BE2C (cell line): ENCODE measurements around the gene ME3.
"Not testable (repeated sequence)": the region's sequence is repeated elsewhere in the genome, so short reads cannot be mapped to it uniquely, and the experiment has no call there.

Experiments
- DNase-seq: peaks from one replicate; pipeline ENCODE4 v3.0.0-alpha.2; 2020
- H3K27me3 ChIP-seq: fragments of 250-450 bp; sonication (Bioruptor Pico); 2 replicates; pipeline ENCODE4 v1.5.1; 2020; ENCODE audit warnings: mild to moderate bottlenecking
- H3K36me3 ChIP-seq: fragments of 250-450 bp; sonication (Bioruptor Pico); 2 replicates; pipeline ENCODE4 v1.5.1; 2020; ENCODE audit warnings: mild to moderate bottlenecking
- H3K4me1 ChIP-seq: fragments of 250-450 bp; sonication (Bioruptor Pico); 2 replicates; pipeline ENCODE4 v1.5.1; 2020
- H3K4me3 ChIP-seq: 2 replicates; pipeline ENCODE4 v1.5.1; 2011; ENCODE audit warnings: low read depth, low read length
- H3K9me3 ChIP-seq: fragments of 250-450 bp; sonication (Bioruptor Pico); 2 replicates; pipeline ENCODE4 v1.5.1; 2020
- TF ChIP-seq, protein P1 (sequence below): IDR thresholded peaks from 2 replicates; pipeline ENCODE4 v1.5.1; 2012; ENCODE audit warnings: mild to moderate bottlenecking, low read depth, low read length

Gene ME3

GRCh38 chr11:86565388-86565787 is 107.0 kb downstream of the ME3 start:
- H3K4me1 ChIP-seq, result no peaks in the 10 kb centered on the region
- H3K9me3 ChIP-seq, result no peaks in the 10 kb centered on the region
- H3K27me3 ChIP-seq, result no peaks in the 10 kb centered on the region
- DNase-seq, result no peak
- TF ChIP-seq, protein P1, sequence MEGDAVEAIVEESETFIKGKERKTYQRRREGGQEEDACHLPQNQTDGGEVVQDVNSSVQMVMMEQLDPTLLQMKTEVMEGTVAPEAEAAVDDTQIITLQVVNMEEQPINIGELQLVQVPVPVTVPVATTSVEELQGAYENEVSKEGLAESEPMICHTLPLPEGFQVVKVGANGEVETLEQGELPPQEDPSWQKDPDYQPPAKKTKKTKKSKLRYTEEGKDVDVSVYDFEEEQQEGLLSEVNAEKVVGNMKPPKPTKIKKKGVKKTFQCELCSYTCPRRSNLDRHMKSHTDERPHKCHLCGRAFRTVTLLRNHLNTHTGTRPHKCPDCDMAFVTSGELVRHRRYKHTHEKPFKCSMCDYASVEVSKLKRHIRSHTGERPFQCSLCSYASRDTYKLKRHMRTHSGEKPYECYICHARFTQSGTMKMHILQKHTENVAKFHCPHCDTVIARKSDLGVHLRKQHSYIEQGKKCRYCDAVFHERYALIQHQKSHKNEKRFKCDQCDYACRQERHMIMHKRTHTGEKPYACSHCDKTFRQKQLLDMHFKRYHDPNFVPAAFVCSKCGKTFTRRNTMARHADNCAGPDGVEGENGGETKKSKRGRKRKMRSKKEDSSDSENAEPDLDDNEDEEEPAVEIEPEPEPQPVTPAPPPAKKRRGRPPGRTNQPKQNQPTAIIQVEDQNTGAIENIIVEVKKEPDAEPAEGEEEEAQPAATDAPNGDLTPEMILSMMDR, result no peak
- H3K36me3 ChIP-seq, result no peaks in the 10 kb centered on the region
- no peak overlapping the region for H3K4me3 ChIP-seq

- not testable (repeated sequence) for H3K36me3 ChIP-seq, H3K9me3 ChIP-seq, DNase-seq, H3K4me3 ChIP-seq, H3K27me3 ChIP-seq, H3K4me1 ChIP-seq
Measured at GRCh38 chr11:86562842-86563241, 109.6 kb downstream of the ME3 start.

DNA sequence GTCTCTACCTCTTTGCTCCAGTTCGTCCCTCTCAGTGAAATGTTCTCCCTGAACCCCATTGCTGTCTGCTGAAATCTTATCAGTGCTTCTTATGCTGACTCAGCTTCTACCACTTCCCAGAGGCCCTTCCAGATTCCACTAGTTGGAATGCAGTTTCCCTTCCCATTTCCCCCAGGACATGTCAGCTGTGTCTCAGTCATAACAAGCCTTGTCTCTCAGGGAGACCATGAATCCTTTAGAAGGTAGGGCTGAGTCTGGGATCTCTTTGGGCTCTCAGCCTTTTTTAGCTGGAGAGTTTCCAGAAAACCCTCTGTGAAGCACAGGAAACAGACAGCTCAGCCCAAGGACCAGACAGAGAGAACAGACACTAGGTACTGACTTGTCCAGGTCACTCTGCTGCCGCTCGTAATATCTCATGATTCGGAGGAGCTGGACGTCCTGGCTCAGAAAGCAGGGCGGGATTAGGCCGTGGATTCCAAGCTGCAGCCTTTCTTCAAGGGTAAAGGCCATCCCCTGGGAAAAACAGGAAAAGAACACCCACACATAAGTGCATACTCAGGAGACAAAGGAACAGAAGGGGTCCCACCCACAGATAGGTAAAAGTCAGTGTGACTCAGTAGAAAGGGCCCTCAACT is 113.0 kb downstream of the ME3 start:
- TF ChIP-seq, protein P1, result no peak
- H3K4me1 ChIP-seq, result no peaks in the 10 kb centered on the region
- H3K9me3 ChIP-seq, result no peaks in the 10 kb centered on the region
- H3K4me3 ChIP-seq, result no peak overlapping the region
- no peaks in the 10 kb centered on the region for H3K36me3 ChIP-seq
- no peaks in the 10 kb centered on the region for H3K27me3 ChIP-seq
- DNase-seq, result no peak

DNA sequence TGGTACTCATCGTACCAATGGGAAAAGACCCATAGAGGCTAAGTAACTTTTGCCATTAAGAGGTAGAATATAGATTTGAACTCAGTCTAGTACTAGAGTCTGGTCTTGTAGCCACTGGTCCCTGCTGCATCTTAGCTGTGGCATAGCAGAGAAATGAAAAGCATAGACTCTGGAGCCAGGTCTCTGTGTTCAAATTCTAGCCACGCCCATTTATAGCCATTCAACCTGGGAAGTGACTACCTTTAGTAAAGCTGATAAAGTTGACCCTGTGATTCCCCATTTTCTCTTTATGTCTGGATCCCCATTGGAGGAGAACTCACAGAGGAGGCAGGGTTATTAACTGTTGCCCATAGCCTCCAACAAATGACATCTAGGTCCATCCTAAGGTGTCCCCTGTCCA is 113.6 kb downstream of the ME3 start:
- H3K36me3 ChIP-seq, result no peaks in the 10 kb centered on the region
- DNase-seq, result no peak
- no peak overlapping the region for H3K4me3 ChIP-seq

GRCh38 chr11:86558207-86558606 is 114.2 kb downstream of the ME3 start:
- TF ChIP-seq, protein P1, result no peak
- Histone ChIP-seq H3K9me3 (no peaks in the 10 kb centered on the region), H3K27me3 (no peaks in the 10 kb centered on the region), H3K4me3 (no peak overlapping the region), H3K4me1 (no peaks in the 10 kb centered on the region), H3K36me3 (no peaks in the 10 kb centered on the region)
- DNase-seq, result no peak

More for the DNA sequence above, 113.6 kb downstream of the ME3 start:
- no peaks in the 10 kb centered on the region for H3K27me3 ChIP-seq
- no peaks in the 10 kb centered on the region for H3K9me3 ChIP-seq
- TF ChIP-seq, protein P1, result no peak
- H3K4me1 ChIP-seq, result no peaks in the 10 kb centered on the region

- no peak for DNase-seq
- H3K9me3 ChIP-seq, result no peaks in the 10 kb centered on the region
- H3K27me3 ChIP-seq, result no peaks in the 10 kb centered on the region
- no peaks in the 10 kb centered on the region for H3K4me1 ChIP-seq
- no peaks in the 10 kb centered on the region for H3K36me3 ChIP-seq
- TF ChIP-seq, protein P1, result no peak
- no peak overlapping the region for H3K4me3 ChIP-seq
Measured at GRCh38 chr11:86555866-86556265, 116.5 kb downstream of the ME3 start.
